GM12801 (cell line): ENCODE measurements around the gene DCPS.

Source experiments
- TF ChIP-seq, protein P1 (sequence below): IDR thresholded peaks from one replicate; pipeline ENCODE4 v1.5.1; 2011; ENCODE audit warnings: control low read depth; ENCODE audit not compliant: insufficient read length; ENCODE audit errors: extremely low read depth

The DCPS gene

DNA sequence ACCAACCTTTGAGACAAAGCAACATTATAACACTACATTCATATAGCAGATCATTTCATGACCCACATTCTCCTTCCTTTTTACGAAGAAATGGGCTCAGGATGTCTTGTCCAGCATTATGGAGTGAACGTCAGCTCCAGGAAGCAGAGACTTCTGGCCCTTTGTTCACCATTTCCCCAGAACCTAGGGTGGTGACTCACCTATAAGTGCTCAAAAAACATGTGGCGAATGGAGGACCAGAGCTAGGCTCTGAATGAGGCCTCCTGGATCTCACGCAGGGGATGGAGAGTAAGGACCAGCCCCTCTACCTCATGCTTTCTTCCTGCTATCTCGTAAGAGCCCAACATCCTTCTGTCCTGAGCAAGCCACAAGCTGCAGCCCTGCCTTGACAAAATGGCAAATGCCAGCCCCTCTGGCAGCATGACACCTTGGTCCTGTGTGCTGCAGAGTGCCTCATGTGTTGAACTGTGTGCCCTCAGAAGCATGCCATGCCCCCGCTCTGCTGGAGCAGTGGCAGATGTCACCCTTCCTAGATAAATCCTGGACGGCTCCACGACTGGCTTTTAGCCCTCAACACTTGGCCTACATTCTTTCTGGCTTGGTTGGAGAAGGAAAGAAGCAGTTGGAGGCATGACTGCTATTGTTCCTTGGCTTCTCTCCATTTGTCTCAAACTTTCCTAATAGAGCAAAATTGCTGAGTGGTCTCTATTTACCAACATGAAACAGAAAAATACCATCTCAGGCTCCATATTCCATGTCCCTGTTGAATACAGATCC lies 45.1 kb downstream of the DCPS start:
- TF ChIP-seq, protein P1, sequence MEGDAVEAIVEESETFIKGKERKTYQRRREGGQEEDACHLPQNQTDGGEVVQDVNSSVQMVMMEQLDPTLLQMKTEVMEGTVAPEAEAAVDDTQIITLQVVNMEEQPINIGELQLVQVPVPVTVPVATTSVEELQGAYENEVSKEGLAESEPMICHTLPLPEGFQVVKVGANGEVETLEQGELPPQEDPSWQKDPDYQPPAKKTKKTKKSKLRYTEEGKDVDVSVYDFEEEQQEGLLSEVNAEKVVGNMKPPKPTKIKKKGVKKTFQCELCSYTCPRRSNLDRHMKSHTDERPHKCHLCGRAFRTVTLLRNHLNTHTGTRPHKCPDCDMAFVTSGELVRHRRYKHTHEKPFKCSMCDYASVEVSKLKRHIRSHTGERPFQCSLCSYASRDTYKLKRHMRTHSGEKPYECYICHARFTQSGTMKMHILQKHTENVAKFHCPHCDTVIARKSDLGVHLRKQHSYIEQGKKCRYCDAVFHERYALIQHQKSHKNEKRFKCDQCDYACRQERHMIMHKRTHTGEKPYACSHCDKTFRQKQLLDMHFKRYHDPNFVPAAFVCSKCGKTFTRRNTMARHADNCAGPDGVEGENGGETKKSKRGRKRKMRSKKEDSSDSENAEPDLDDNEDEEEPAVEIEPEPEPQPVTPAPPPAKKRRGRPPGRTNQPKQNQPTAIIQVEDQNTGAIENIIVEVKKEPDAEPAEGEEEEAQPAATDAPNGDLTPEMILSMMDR = no peak

DNA sequence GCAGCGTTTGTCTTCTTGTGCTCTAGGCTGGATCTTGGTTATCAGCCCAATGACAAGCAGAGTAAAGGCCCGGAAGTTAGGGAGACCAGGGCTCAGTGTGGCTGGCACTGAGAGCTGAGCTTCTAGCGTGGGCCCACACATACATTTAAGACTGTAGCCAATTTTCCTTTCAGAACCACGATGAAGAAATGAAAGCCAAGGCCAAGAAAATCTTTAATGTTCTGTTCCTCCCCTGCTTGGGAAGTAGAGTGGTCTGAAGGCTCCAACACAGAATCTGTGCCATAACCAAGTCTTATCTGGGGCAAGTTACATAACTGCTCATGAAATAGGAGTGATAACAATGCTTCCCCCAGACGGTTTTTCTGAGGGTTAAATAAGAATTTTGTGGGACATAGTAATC lies 47.0 kb downstream of the DCPS start:
- TF ChIP-seq, protein P1 = no peak

DNA sequence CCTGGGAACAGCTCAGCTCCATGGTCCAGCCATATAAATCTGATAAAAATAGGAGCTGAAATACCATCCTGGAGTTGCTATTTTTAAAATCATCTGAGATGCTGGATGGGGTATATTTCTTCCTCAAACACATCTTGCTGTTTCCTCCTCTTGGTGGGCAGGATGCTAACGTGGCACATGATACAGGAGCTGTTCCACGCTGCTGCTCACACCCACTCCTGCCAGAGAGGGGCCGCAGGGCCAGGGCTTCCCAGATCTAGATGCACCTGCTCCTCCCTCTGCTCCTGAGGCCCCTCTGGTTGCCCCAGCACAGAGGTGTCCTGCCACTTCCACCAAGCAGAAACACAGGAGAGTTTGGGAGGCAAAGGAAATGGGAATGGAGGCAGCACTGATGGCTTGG lies 48.3 kb downstream of the DCPS start:
- TF ChIP-seq, protein P1 = no peak

DNA sequence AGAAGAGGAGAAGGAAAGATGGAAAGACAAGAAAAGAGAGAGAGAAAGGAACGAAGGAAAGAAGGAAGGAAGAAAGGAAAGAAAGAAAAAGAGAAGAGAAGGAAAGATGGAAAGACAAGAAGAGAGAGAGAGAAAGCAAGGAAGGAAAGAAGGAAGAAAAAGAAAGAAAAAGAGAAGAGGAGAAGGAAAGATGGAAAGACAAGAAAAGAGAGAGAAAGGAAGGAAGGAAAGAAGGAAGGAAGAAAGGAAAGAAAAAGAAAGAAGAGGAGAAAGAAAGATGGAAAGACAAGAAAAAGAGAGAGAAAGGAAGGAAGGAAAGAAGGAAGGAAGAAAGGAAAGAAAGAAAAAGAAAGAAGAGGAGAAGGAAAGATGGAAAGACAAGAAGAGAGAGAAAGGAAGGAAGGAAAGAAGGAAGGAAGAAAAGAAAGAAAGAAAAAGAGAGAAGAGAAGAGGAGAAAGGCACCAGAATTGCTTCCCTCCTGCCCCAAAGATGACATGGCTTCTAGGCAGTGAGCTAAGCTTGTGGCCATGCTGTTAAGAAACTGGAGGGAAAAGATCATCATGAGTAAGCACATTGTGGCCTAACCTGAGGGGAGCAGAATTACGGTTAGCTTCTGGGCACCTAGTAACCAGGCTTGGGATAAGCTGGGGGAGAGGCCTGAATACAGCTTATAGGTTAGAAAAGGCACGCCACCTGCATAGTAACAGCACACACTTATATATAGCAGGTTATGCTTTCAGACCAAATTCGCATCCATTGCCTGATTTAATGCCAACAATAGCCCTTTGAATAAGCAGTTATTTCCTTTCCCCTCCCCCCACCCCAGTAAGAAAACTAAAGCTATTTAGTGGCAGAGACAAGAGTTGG lies 49.3 kb downstream of the DCPS start:
- TF ChIP-seq, protein P1 = no peak

DNA sequence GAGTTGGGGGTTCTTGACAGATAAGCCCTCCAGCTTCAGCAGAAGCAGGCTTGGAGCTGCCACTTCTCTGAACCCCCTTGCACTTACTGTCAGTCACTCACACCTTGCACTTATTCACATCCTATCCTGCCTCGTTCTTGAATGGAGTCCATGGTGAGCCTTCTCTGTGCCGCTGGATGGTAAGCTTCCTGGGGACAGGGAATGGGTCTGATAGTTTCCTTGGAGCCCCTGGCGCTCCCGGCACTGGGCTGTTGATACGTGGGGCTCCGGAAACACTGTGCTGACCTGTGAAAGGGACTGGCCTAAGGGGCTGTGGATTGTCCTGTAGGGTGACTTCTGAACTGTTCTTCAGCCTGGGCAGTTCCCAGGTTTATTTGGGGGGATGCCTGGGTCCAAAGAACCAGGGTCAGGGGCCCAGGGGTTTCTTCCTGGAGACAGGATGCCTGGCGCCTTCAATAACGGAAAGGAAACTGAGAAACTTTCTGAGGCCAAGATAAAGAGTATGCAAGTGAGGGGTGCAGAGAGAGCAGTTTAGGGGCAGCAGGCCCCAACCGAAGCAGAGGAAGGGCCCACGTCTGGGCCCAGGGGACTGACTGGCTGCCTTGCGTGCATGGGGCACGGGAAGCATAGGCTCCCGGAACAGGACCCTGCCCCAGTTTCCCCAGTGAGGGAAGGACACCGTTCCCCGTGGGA lies 50.9 kb downstream of the DCPS start:
- TF ChIP-seq, protein P1 = no peak

DNA sequence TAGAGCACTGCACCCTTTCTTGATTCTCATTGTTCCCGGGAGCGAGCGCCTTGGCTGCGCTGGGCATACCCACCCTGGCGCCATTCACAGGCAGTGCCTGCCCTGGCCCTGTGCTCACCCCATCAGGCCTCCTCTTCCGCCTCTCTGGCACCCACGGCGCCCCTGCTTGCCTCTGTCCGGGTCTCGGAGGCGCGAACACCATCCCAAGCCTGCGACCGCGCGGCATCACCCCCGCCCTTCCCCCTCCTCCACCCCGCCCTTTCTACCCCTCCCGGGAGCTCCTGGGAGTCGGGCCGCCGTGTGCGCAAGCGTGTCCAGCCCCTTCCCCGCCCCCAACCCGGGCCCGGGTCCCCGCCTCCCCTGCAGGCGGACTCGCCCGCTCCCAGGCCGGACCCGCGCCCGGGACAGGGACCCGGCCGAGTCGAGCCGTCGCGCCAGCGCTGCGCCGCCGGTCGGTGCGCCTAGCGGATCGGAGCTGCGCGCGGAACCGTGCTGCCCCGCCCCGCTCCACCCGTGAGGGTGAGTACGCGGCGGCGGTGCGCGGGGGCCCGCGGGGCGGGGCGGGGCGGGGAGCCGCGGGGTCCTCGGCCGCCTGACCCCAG lies 51.6 kb downstream of the DCPS start, which contains the start of gene ST3GAL4:
TSS of gene ST3GAL4 (plus strand) at position 363 of the 602 bp plus-strand sequence. CDS start 50,470 bp downstream, outside the sequence.
- TF ChIP-seq, protein P1 = no peak
